HPDE6-E6E7 (cell line): ENCODE results near the gene YWHAQ.
A peak's percentile ranks its signal among the peaks of the same experiment; 100 is the strongest.

Experiments used
- DNase-seq: peaks from one replicate; pipeline ENCODE4 v3.0.0; 2011; ENCODE audit warnings: missing footprints; ENCODE audit errors: extremely low spot score

The YWHAQ gene

GRCh38 chr2:9655441-9656269, 24.9 kb upstream of the YWHAQ start:
- DNase-seq: peak; percentile 63

GRCh38 chr2:9654452-9655100, 23.8 kb upstream of the YWHAQ start:
- DNase-seq: no peak

- no peak for DNase-seq
Measured at GRCh38 chr2:9653485-9654271, 22.9 kb upstream of the YWHAQ start.

GRCh38 chr2:9652898-9653479, 22.2 kb upstream of the YWHAQ start:
- DNase-seq: no peak

- no peak for DNase-seq
Measured at GRCh38 chr2:9652267-9652666, 21.5 kb upstream of the YWHAQ start.

GRCh38 chr2:9650119-9650821, 19.5 kb upstream of the YWHAQ start:
- no peak for DNase-seq

GRCh38 chr2:9649261-9649660, 18.5 kb upstream of the YWHAQ start:
- DNase-seq: no peak

GRCh38 chr2:9648821-9649220, 18.0 kb upstream of the YWHAQ start:
- no peak for DNase-seq

- no peak for DNase-seq
Measured at GRCh38 chr2:9647884-9648283, 17.1 kb upstream of the YWHAQ start.

GRCh38 chr2:9646196-9647030, 15.6 kb upstream of the YWHAQ start:
- no peak for DNase-seq

- peak; percentile 92 for DNase-seq
Measured at GRCh38 chr2:9644603-9645002, 13.8 kb upstream of the YWHAQ start.

- DNase-seq: no peak
Measured at GRCh38 chr2:9644021-9644420, 13.2 kb upstream of the YWHAQ start.

- DNase-seq: no peak
Measured at GRCh38 chr2:9641641-9642040, 10.8 kb upstream of the YWHAQ start.

- DNase-seq: no peak
Measured at GRCh38 chr2:9640403-9641104, 9.8 kb upstream of the YWHAQ start.

- no peak for DNase-seq
Measured at GRCh38 chr2:9639740-9640343, 9.0 kb upstream of the YWHAQ start.

- DNase-seq: no peak
Measured at GRCh38 chr2:9639000-9639602, 8.3 kb upstream of the YWHAQ start.

GRCh38 chr2:9638532-9638931, 7.7 kb upstream of the YWHAQ start:
- peak; percentile 66 for DNase-seq

GRCh38 chr2:9637330-9637729, 6.5 kb upstream of the YWHAQ start:
- no peak for DNase-seq

- no peak for DNase-seq
Measured at GRCh38 chr2:9634133-9634532, 3.3 kb upstream of the YWHAQ start.
